ENCODE measurements around the gene KCNJ6.

KCNJ6 gene

GRCh38 chr21:37575580-37575979, 340.7 kb downstream of the KCNJ6 start:
- H3K4me3 ChIP-seq (ENCODE audit: low read depth, low read length) = no peak overlapping the region
- TF ChIP-seq, protein P1, sequence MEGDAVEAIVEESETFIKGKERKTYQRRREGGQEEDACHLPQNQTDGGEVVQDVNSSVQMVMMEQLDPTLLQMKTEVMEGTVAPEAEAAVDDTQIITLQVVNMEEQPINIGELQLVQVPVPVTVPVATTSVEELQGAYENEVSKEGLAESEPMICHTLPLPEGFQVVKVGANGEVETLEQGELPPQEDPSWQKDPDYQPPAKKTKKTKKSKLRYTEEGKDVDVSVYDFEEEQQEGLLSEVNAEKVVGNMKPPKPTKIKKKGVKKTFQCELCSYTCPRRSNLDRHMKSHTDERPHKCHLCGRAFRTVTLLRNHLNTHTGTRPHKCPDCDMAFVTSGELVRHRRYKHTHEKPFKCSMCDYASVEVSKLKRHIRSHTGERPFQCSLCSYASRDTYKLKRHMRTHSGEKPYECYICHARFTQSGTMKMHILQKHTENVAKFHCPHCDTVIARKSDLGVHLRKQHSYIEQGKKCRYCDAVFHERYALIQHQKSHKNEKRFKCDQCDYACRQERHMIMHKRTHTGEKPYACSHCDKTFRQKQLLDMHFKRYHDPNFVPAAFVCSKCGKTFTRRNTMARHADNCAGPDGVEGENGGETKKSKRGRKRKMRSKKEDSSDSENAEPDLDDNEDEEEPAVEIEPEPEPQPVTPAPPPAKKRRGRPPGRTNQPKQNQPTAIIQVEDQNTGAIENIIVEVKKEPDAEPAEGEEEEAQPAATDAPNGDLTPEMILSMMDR (conservative IDR thresholded peaks at IDR 0.05; ENCODE audit: low read depth, low read length) = no peak
- no peak for DNase-seq (ENCODE audit: low read depth)

DNA sequence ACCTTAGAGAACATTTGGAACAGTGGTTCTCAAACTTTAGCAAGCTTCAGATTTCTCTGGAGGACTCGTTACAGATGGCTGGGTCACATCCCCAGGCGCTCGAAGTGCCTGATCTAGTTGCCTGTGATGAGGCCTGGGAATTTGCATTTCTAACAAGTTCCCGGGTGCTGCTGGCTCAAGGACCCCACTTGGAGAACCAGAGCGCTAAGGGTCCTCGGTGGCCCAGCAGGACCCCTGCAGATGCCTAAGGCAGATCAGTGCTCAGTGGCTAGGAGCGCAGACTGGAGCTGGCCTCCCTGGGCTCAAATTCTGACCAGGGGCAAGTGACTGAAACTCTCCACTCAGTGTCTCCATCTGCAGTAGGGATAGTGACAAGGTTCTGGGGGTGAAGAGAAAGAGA, 341.5 kb downstream of the KCNJ6 start:
- DNase-seq (ENCODE audit: low read depth) = no peak
- H3K4me3 ChIP-seq (ENCODE audit: low read depth, low read length) = no peak overlapping the region
- TF ChIP-seq, protein P1 (conservative IDR thresholded peaks at IDR 0.05; ENCODE audit: low read depth, low read length) = no peak

DNA sequence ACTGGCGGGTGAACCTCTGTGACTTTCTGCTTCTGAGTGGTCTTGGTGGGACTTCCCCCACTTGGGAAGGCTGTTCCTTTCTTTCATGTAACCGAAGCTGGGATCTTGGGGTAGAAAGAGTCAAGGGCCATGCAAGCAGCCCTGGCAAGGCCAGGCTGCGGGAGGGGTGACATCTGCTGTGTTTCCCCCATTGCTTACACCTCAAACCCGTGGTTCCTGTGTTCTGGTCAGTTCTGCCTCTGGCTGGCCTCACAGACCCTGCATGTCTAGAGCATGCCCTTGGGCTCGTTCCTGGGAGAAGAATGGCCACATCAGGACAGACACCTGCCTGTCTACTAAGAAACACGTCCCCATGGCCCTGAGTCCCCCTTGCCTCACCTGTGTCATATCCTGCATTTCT, 341.9 kb downstream of the KCNJ6 start:
- H3K4me3 ChIP-seq (ENCODE audit: low read depth, low read length) = no peak overlapping the region
- TF ChIP-seq, protein P1 (conservative IDR thresholded peaks at IDR 0.05; ENCODE audit: low read depth, low read length) = no peak
- no peak for DNase-seq (ENCODE audit: low read depth)

GRCh38 chr21:37571442-37571841, 344.8 kb downstream of the KCNJ6 start:
- TF ChIP-seq, protein P1 (conservative IDR thresholded peaks at IDR 0.05; ENCODE audit: low read depth, low read length) = no peak
- H3K4me3 ChIP-seq (ENCODE audit: low read depth, low read length) = no peak overlapping the region
- DNase-seq (ENCODE audit: low read depth) = no peak

- no peak for DNase-seq (ENCODE audit: low read depth)
- no peak overlapping the region for H3K4me3 ChIP-seq (ENCODE audit: low read depth, low read length)
- TF ChIP-seq, protein P1 (conservative IDR thresholded peaks at IDR 0.05; ENCODE audit: low read depth, low read length) = no peak
These were observed 347.3 kb downstream of the KCNJ6 start for GRCh38 chr21:37568916-37569315.

GRCh38 chr21:37568415-37568814, 347.8 kb downstream of the KCNJ6 start:
- TF ChIP-seq, protein P1 (conservative IDR thresholded peaks at IDR 0.05; ENCODE audit: low read depth, low read length) = no peak
- DNase-seq (ENCODE audit: low read depth) = no peak
- no peak overlapping the region for H3K4me3 ChIP-seq (ENCODE audit: low read depth, low read length)

DNA sequence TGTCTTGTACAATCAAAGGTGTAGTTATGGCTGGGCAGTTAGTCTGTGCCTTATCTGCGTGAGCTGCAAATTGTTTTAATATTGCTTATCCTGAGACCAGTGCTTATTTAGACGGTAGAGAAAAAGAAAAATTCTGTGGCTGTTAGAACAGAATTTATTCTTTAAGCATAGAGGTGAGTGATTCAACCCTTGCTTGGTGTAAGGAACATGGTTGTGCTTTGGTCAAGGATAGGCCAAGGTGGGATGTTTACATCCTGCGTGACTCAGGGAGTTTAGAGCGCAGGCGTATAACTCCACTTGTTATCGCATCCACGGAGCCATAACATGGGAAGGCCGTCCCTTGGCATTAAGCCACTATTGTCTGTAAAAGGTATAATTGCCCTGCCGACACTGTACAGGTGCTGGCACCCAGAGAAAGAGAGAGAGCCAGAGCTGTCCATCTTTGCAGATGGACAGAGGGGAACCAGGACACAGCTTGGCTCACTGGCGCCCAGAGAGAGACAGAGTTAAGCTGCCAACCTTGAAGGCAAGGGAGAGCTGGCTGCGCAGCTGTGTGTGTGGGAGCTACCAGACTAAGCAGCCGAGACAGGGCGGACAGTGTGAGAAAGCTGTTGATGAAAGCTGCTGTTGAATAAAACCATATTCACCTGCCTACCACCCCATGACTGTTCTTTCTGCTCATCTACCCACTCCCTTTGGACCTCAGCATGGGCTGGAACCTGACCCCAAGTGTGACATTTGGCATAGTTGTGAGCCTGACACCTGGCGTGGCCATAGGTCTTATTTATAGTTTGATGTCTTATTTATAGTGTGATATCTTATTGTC, 349.3 kb downstream of the KCNJ6 start:
- no peak for DNase-seq (ENCODE audit: low read depth)
- TF ChIP-seq, protein P1 (conservative IDR thresholded peaks at IDR 0.05; ENCODE audit: low read depth, low read length) = no peak
- no peak overlapping the region for H3K4me3 ChIP-seq (ENCODE audit: low read depth, low read length)
